T47D (cell line): ENCODE measurements around the gene UTP18.
"Not testable (repeated sequence)": the region's sequence is repeated elsewhere in the genome, so short reads cannot be mapped to it uniquely, and the experiment has no call there.

Experiments
- DNase-seq, 2 experiments: peaks; one replicate each; pipeline versions ENCODE4 v3.0.0 to v3.0.0-alpha.2; 2011 to 2012; ENCODE audit warnings: low read depth in 1 of 2, low spot score in 1 of 2
- JUND ChIP-seq: IDR thresholded peaks from 2 replicates; pipeline ENCODE4 v1.6.1; 2012; ENCODE audit warnings: low read depth
- in situ Hi-C: cut with HindIII; loops from 2 replicates; pipeline ENCODE4 v1.10.0; 2016; ENCODE audit warnings: low sequenced_read_pairs, low pct_unique_long_range_greater_than_20kb

The UTP18 gene

GRCh38 chr17:51260237-51261023, at the start of gene UTP18:
Gene UTP18 (plus strand): TSS chr17:51260546. CDS start chr17:51260585, 39 bp downstream.
- in situ Hi-C loops = no loop called here
- DNase-seq = peak; percentile 90 to 99
- peak; percentile 61; the same call in 1 of the 2 replicates for TF ChIP-seq JUND

- DNase-seq = no peak
- in situ Hi-C loops = no loop called here
- no peak for TF ChIP-seq JUND
Observed at GRCh38 chr17:51214920-51215319, 45.4 kb upstream of the UTP18 start.

- no peak for TF ChIP-seq JUND
- in situ Hi-C loops = no loop called here
- peak in 1 of 2 experiments; percentile 13 for DNase-seq
Observed at GRCh38 chr17:51217946-51218345, 42.4 kb upstream of the UTP18 start.

GRCh38 chr17:51221322-51221721, 39.0 kb upstream of the UTP18 start:
- in situ Hi-C loops = no loop called here
- TF ChIP-seq JUND = no peak
- no peak for DNase-seq

- in situ Hi-C loops = no loop called here
- no peak for DNase-seq
- TF ChIP-seq JUND = no peak
Observed at GRCh38 chr17:51224402-51225262, 35.7 kb upstream of the UTP18 start.

GRCh38 chr17:51225523-51225922, 34.8 kb upstream of the UTP18 start:
- in situ Hi-C loops = not testable (repeated sequence)

GRCh38 chr17:51228161-51228560, 32.2 kb upstream of the UTP18 start:
- no peak for DNase-seq
- TF ChIP-seq JUND = no peak
- in situ Hi-C loops = no loop called here

More at GRCh38 chr17:51225523-51225922, 34.8 kb upstream of the UTP18 start:
- not testable (repeated sequence) for DNase-seq

- in situ Hi-C loops = no loop called here
- no peak for DNase-seq
- TF ChIP-seq JUND = no peak
Observed at GRCh38 chr17:51229889-51230288, 30.5 kb upstream of the UTP18 start.

- no peak for TF ChIP-seq JUND
- DNase-seq = no peak
- in situ Hi-C loops = no loop called here
Observed at GRCh38 chr17:51230306-51230705, 30.0 kb upstream of the UTP18 start.

GRCh38 chr17:51231999-51232398, 28.3 kb upstream of the UTP18 start:
- no peak for TF ChIP-seq JUND
- in situ Hi-C loops = no loop called here

GRCh38 chr17:51234162-51234561, 26.2 kb upstream of the UTP18 start:
- in situ Hi-C loops = no loop called here
- no peak for DNase-seq
- TF ChIP-seq JUND = no peak

More at GRCh38 chr17:51231999-51232398, 28.3 kb upstream of the UTP18 start:
- no peak for DNase-seq

GRCh38 chr17:51238255-51238887, 22.0 kb upstream of the UTP18 start:
- no peak for DNase-seq
- in situ Hi-C loops = no loop called here
- no peak for TF ChIP-seq JUND

GRCh38 chr17:51240275-51240674, 20.1 kb upstream of the UTP18 start:
- in situ Hi-C loops = no loop called here
- no peak for TF ChIP-seq JUND
- DNase-seq = no peak
